H9 (cell line): ENCODE measurements around the gene CAMTA1. TPM values are rescaled to one million over a fixed set of nuclear protein-coding genes. Genes with fewer than 3 reads are reported as not detected.

Experiments used
- DNase-seq: peaks from one replicate; pipeline ENCODE4 v3.0.0-alpha.2; 2017
- H2AFZ ChIP-seq: one replicate; pipeline ENCODE4 v1.6.1; 2013; ENCODE audit warnings: mild to moderate bottlenecking, low read length, control low read depth, moderate library complexity
- H2AK5ac ChIP-seq: 2 replicates; pipeline ENCODE4 v1.6.1; 2013; ENCODE audit warnings: low read length, control low read depth, mixed read lengths; ENCODE audit not compliant: insufficient read length
- H2BK120ac ChIP-seq: one replicate; pipeline ENCODE4 v1.6.1; 2013; ENCODE audit warnings: low read depth, mild to moderate bottlenecking, low read length, control low read depth, inconsistent platforms; ENCODE audit not compliant: poor library complexity, severe bottlenecking
- H2BK12ac ChIP-seq: 2 replicates; pipeline ENCODE4 v1.6.1; 2013; ENCODE audit warnings: low read length, control low read depth, mixed read lengths, low read depth; ENCODE audit not compliant: insufficient read length
- H2BK15ac ChIP-seq: 2 replicates; pipeline ENCODE4 v1.6.1; 2013; ENCODE audit warnings: low read depth, low read length, control low read depth
- H2BK20ac ChIP-seq: one replicate; pipeline ENCODE4 v1.6.1; 2013; ENCODE audit warnings: low read depth, mild to moderate bottlenecking, low read length, control low read depth, inconsistent platforms; ENCODE audit not compliant: poor library complexity, severe bottlenecking
- H2BK5ac ChIP-seq: 2 replicates; pipeline ENCODE4 v1.6.1; 2013; ENCODE audit warnings: low read length, control low read depth, mixed read lengths; ENCODE audit not compliant: insufficient read length
- H3K14ac ChIP-seq: 2 replicates; pipeline ENCODE4 v1.6.1; 2013; ENCODE audit warnings: low read length, control low read depth; ENCODE audit not compliant: insufficient read depth
- H3K18ac ChIP-seq: 2 replicates; pipeline ENCODE4 v1.6.1; 2013; ENCODE audit warnings: low read depth, mild to moderate bottlenecking, mixed read lengths, low read length, control low read depth; ENCODE audit not compliant: insufficient read length
- H3K23ac ChIP-seq: 2 replicates; pipeline ENCODE4 v1.6.1; 2013; ENCODE audit warnings: low read length, control low read depth, mixed read lengths, low read depth; ENCODE audit not compliant: insufficient read length
- H3K23me2 ChIP-seq: 2 replicates; pipeline ENCODE4 v1.6.1; 2013; ENCODE audit warnings: low read depth, mild to moderate bottlenecking, mixed read lengths, low read length, control low read depth; ENCODE audit not compliant: insufficient read length, poor library complexity, severe bottlenecking
- H3K27ac ChIP-seq: 2 replicates; pipeline ENCODE4 v1.5.1; 2013; ENCODE audit warnings: low read length, control low read depth, mixed read lengths, low read depth; ENCODE audit not compliant: insufficient read length
- H3K27me3 ChIP-seq: 2 replicates; pipeline ENCODE4 v1.6.1; 2013; ENCODE audit warnings: low read length, control low read depth, inconsistent platforms; ENCODE audit not compliant: insufficient read depth
- H3K4ac ChIP-seq: 2 replicates; pipeline ENCODE4 v1.6.1; 2013; ENCODE audit warnings: low read depth, mild to moderate bottlenecking, control low read depth, inconsistent platforms, low read length, moderate library complexity
- H3K4me1 ChIP-seq: 2 replicates; pipeline ENCODE4 v1.6.1; 2013; ENCODE audit warnings: low read length, control low read depth, inconsistent platforms; ENCODE audit not compliant: insufficient read depth
- H3K4me2 ChIP-seq: 2 replicates; pipeline ENCODE4 v1.6.1; 2013; ENCODE audit warnings: low read length, control low read depth, mixed read lengths; ENCODE audit not compliant: insufficient read length, insufficient read depth
- H3K56ac ChIP-seq: 2 replicates; pipeline ENCODE4 v1.6.1; 2013; ENCODE audit warnings: low read depth, mild to moderate bottlenecking, mixed read lengths, low read length, control low read depth; ENCODE audit not compliant: insufficient read length
- H3K79me1 ChIP-seq: 2 replicates; pipeline ENCODE4 v1.6.1; 2013; ENCODE audit warnings: low read depth, mild to moderate bottlenecking, moderate library complexity, low read length, control low read depth, inconsistent platforms; ENCODE audit not compliant: insufficient read depth, poor library complexity, severe bottlenecking
- H3K79me2 ChIP-seq: 2 replicates; pipeline ENCODE4 v1.6.1; 2013; ENCODE audit warnings: low read length, control low read depth, inconsistent platforms; ENCODE audit not compliant: insufficient read depth
- H3K9ac ChIP-seq: 2 replicates; pipeline ENCODE4 v1.6.1; 2013; ENCODE audit warnings: low read length, control low read depth, mixed read lengths; ENCODE audit not compliant: insufficient read length; ENCODE audit errors: extremely low read depth
- H3K9me3 ChIP-seq: one replicate; pipeline ENCODE4 v1.6.1; 2013; ENCODE audit warnings: low read depth, low read length, inconsistent platforms; ENCODE audit not compliant: control insufficient read depth
- H3T11ph ChIP-seq: one replicate; pipeline ENCODE4 v1.6.1; 2013; ENCODE audit warnings: mild to moderate bottlenecking, low read length, control low read depth, inconsistent platforms
- H4K20me1 ChIP-seq: one replicate; pipeline ENCODE4 v1.6.1; 2013; ENCODE audit not compliant: control insufficient read depth, insufficient read length, insufficient read depth
- H4K5ac ChIP-seq: 2 replicates; pipeline ENCODE4 v1.6.1; 2013; ENCODE audit warnings: low read depth, mild to moderate bottlenecking, mixed read lengths, low read length, control low read depth; ENCODE audit not compliant: insufficient read length
- H4K8ac ChIP-seq: replicated peaks from 2 replicates; pipeline ENCODE4 v1.6.1; 2013; ENCODE audit warnings: low read length, control low read depth, mixed read lengths, low read depth; ENCODE audit not compliant: insufficient read length
- H4K91ac ChIP-seq: 2 replicates; pipeline ENCODE4 v1.6.1; 2013; ENCODE audit warnings: low read depth, mild to moderate bottlenecking, moderate library complexity, mixed read lengths, low read length, control low read depth; ENCODE audit not compliant: insufficient read length
- H3K27ac Mint-ChIP-seq, 3 experiments: 2 replicates in 2 of 3; 3 replicates in 1 of 3; pipeline ENCODE4 v1.8.0; 2020 to 2021; ENCODE audit warnings: mixed read lengths in 3 of 3, mild to moderate bottlenecking in 1 of 3, moderate library complexity in 1 of 3
- H3K27me3 Mint-ChIP-seq: 2 replicates; pipeline ENCODE4 v1.8.0; 2021; ENCODE audit warnings: low read depth, mild to moderate bottlenecking, moderate library complexity, mixed read lengths
- H3K36me3 Mint-ChIP-seq, 3 experiments: 2 replicates in 2 of 3; 3 replicates in 1 of 3; pipeline ENCODE4 v1.8.0; 2020 to 2021; ENCODE audit warnings: low read depth in 3 of 3, mixed read lengths in 3 of 3; ENCODE audit not compliant: insufficient read depth in 1 of 3
- H3K4me1 Mint-ChIP-seq, 2 experiments: 2 replicates each; pipeline ENCODE4 v1.8.0; 2020; ENCODE audit warnings: mixed read lengths in 2 of 2
- H3K4me3 Mint-ChIP-seq, 2 experiments: 2 replicates in 1 of 2; 3 replicates in 1 of 2; pipeline ENCODE4 v1.8.0; 2020 to 2021; ENCODE audit warnings: mild to moderate bottlenecking in 2 of 2, mixed read lengths in 2 of 2, moderate library complexity in 1 of 2
- H3K9me3 Mint-ChIP-seq, 2 experiments: 2 replicates in 1 of 2; 3 replicates in 1 of 2; pipeline ENCODE4 v1.8.0; 2020; ENCODE audit warnings: mild to moderate bottlenecking in 2 of 2, mixed read lengths in 2 of 2, moderate library complexity in 1 of 2
- CTCF ChIP-seq: fragments of 200-600 bp; sonication (generic); conservative IDR thresholded peaks from 3 replicates; pipeline ENCODE4 v1.8.0; 2021; ENCODE audit warnings: antibody characterized with exemption, mild to moderate bottlenecking
- WGBS: extraction: QIAGEN DNeasy Blood & Tissue Kit; methylation state at CpG from one replicate; pipeline ENCODE4 v1.1.7; 2013; ENCODE audit warnings: missing lambda C conversion rate, low lambda C conversion rate, mixed read lengths; ENCODE audit not compliant: insufficient read length; ENCODE audit errors: extremely low coverage; 5-methylcytosine and 5-hydroxymethylcytosine counted together
- total RNA-seq: library from RNA; stranded (reverse); gene quantifications from 2 replicates; pipeline ENCODE4 v1.2.1, GENCODE V29; 2021

CAMTA1 gene
- total RNA-seq, 1 experiment from 2014 or later = 115 TPM

GRCh38 chr1:7422966-7423365 is 637.7 kb downstream of the CAMTA1 start:
- no peak overlapping the region for H2BK5ac ChIP-seq
- H3T11ph ChIP-seq = no peak overlapping the region
- H2BK15ac ChIP-seq = no peak overlapping the region
- DNase-seq = no peak
- no peaks in the 10 kb centered on the region for H3K79me1 ChIP-seq
- no peak overlapping the region for H4K91ac ChIP-seq
- no peak overlapping the region for H2AFZ ChIP-seq
- H2AK5ac ChIP-seq = no peak overlapping the region
- no peak overlapping the region for H3K14ac ChIP-seq
- H3K27ac Mint-ChIP-seq = no peak overlapping the region
- no peak overlapping the region for H3K4me2 ChIP-seq
- no peak overlapping the region for H3K27ac ChIP-seq
- no peaks in the 10 kb centered on the region for H3K4me1 ChIP-seq
- H4K8ac ChIP-seq = no peak overlapping the region
- peaks cover 19% of the 10 kb centered on the region in 2 experiments for H3K9me3 Mint-ChIP-seq
- TF ChIP-seq CTCF = no peak
- H3K27me3 Mint-ChIP-seq = peaks cover 2% of the 10 kb centered on the region
- no peak overlapping the region for H4K5ac ChIP-seq
- H4K20me1 ChIP-seq = no peaks in the 10 kb centered on the region
- H3K23ac ChIP-seq = no peak overlapping the region
- H3K27me3 ChIP-seq = no peaks in the 10 kb centered on the region; the same call in 1 of the 2 replicates
- H3K36me3 Mint-ChIP-seq = peaks cover 13 to 16% (median 15%) of the 10 kb centered on the region in 3 experiments
- H2BK12ac ChIP-seq = no peak overlapping the region
- H3K4ac ChIP-seq = no peak overlapping the region
- H3K56ac ChIP-seq = no peak overlapping the region
- H3K23me2 ChIP-seq = no peaks in the 10 kb centered on the region
- H3K9me3 ChIP-seq = no peaks in the 10 kb centered on the region
- no CpG with 5 or more reads among the region's 9 CpGs for WGBS
- peaks cover 7% of the 10 kb centered on the region in 2 experiments; a peak in 3 of 4 replicates for H3K4me1 Mint-ChIP-seq
- no peak overlapping the region for H3K9ac ChIP-seq
- no peak overlapping the region for H3K4me3 Mint-ChIP-seq
- H3K79me2 ChIP-seq = no peaks in the 10 kb centered on the region
- no peak overlapping the region for H2BK20ac ChIP-seq
- H3K18ac ChIP-seq = no peak overlapping the region
- H2BK120ac ChIP-seq = no peak overlapping the region
